Activated T-helper 1 cell treated with Interleukin-2 at 50 U/mL for 16 hours (primary cell): ENCODE data around the gene RASGEF1B.

Source experiments
- DNase-seq: peaks from one replicate; pipeline ENCODE4 v3.0.0-alpha.2; 2020; ENCODE audit warnings: low read depth

The RASGEF1B gene

DNA sequence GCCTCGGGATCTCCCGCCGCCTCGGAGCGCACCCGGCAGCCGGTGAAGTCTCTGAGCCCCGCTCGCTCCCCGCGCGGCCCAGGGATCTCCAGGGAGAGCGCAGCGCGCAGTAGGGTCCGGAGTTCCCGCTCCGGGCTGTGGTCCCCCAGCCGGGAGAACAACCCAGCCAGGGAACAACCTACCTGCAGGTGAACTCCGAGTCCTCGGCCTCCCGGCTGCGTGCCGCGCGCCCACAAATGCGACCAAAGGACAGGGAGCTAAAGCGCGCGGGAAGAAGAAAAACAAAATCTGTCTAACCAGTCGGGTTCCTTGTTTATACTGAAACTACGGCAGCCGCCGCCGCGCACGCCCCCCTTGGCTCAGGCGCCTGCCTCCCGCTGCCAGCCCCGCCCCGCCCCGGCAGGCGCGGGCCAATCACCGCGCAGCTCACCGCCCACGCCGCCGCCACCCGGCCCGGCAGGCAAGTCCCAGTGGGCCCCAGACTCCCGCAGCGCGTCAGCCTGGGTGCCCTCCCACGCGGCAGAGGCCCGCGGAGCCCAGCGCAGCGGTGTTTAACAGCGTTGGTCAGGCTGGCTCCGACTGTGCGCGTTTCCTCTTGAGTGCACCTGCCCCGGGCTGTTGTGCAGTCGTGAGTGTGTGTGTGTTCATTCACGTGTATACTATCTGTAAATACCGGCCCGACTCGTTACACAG lies at the start of gene RASGEF1B:
TSS of gene RASGEF1B (minus strand) at position 320 of the 693 bp plus-strand sequence. CDS start 12,399 bp downstream, outside the sequence.
- DNase-seq: peak; percentile 93

DNA sequence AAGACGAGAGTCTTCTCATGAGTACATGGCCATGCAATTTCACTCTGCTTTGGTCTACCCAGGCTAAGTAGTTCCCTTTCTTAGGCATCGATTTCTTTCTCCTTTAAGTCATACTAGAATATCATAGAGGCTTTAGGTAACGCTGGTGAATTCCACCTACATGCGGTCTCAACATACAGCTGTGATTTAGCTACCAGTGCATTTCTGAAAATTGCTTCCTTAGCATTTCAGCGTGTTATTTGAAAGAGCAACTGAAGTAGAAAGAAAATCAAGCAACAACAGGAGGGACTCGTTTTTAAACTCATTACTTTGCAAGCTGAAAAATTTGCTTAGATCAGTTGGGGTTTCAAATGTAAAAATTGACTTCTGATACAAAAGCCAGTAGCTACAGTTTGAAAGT lies 48.1 kb upstream of the RASGEF1B start:
- DNase-seq: no peak

DNA sequence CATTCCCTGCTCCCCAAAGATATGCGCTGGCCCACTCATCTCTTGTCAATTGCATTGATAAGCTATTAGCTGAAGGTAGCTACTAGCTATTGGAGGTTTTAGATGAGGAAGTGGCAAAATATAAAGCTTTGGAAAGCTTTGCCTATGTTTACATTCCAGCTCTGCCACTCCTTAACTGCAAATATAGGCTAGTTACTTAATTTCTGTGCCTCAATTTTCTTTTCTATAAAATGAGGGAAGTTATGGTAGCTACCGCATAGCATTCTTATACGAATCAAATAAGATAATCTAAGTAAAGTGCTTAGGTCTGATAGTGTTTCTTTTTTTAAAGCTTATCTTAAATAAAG lies 47.7 kb upstream of the RASGEF1B start:
- no peak for DNase-seq

DNA sequence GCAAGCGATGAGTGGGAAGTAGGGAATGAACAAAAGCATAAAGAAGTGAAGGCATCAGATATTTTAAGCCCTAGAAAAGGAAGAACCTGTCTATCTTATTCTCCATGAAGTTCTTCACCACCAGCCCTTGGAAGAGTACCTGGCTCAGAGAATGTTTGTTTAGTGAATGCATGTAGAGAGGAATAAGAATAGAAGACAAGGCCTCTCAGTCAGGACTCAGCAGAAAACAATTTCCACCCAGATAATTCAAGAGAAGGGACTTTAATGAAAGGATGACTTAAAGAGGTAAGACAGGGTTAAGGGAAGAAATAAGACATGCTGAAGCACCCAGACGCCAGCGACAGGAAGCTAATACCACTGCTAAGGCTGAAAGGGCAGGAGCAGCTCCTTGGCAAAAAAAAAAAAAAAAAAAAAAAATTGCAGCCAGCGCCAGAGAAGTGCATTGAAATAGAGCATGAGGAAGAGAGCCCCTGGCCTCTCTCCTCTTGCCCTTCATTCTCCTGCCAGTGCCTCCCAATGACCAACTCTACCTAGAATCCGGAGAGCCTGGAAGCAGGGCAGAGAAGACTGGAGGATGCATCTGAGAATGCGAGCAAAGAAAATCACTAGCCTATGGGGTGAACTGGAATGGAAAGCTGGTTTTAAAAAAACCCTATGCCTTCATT lies 47.2 kb upstream of the RASGEF1B start:
- DNase-seq: no peak

DNA sequence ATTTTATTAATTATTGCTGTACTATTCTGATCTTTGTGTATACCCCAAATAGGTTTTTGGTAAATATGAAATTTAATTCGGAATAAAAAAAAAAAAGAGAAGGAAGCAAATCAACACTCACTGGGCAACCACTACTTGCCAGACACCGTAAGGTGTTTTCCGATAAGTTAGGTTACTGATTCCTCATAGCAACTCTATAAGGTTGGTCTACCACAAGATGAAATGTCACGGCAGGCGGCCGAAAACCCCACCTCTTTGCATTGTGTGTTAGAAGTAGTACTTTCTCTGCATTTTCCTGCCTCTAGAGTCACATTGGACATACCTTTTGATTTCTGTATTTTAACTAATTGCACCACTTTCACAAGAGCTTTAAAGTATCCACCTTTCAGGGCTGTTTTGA lies 44.5 kb upstream of the RASGEF1B start:
- DNase-seq: no peak

DNA sequence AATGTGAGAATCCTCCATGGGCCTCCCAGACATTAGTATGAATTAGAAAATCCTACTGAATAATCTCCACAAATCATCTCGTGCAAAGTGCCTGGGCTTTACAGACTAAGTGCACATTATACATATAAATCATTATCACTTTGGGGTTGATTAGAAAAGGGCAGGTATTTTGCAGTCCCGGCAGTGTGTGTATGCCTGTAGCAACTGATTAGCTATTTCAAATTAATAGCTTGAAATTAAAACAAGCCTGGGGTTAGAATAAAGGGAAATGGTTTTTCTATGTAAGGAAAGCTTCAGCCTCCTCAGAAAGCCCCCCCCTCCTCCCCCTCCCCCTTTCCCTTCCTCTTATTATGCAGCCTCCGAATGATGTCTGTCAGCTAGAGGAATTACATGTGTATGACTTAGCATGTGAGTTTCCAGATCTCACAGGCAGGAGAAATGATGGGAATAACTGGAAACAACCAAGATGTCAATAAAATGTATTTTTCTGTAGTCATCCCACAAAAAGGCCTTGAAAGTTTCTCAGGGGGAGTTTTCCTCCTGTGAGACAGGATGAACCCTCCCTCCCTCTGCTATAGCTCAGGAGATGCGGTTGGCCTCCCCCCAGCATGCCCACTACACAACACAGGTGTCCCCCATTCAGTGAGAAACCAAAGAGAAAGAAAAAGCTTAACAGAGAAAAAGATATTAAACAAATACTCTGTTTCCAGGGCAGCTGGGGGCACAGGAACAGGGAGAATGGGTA lies 41.2 kb upstream of the RASGEF1B start:
- DNase-seq: no peak

DNA sequence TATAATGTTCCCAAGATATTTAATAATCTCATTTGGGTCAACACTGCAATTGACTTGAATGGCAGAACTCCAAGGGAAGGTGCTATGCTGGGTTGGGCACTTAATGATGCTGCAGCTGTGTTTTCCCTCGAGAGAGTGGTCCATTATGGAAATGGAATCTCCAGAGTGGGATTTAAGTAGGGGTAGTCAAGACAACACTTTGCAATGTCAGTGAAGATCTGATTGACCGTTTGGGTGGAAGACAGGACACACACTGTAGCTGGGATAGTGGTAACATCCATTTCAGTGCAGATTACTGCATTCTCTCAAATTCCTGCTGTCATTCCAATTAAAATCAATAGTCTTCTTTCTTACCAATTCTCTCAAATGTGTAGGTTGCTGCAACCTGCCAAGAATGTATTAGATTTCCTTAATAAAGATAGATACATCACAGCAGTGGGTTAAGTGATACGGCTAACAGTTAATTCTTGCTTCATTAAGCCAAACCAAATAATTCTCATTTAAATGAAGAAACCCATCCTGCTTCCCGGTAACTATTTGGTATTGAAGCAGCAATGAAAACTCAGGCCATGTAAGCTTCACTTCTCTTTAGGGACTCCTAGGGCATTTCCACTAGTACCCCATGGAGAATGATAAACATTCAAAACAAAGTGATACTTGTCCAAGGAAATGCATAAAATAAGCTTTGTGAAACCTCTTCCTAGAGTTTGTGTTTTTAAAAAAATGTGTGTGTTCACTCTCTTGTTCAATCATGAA lies 40.5 kb upstream of the RASGEF1B start:
- DNase-seq: no peak

DNA sequence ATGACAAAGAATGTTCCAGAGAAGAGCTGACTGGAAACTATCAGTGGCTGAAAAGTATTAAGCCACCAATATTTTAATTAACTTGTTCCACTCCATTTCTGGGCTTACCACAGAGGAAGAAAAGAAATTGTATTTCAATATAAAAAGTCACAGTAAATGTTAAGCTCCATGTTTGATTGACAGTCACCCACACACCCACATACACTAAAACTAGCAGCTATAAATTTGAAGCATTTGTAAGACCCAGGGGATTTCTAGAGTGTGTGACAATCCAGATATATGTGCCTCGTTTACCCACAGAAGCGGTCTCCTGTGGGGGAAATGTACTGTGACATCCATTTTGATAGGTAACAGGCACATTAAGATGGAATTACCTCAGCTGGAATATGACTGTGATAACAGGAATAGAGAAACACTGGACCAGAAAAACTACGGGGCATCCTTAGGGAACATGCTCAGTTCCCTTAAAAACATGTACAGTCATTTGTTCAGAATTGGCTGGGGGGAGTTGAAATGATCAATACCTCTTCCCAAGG lies 39.0 kb upstream of the RASGEF1B start:
- DNase-seq: no peak

DNA sequence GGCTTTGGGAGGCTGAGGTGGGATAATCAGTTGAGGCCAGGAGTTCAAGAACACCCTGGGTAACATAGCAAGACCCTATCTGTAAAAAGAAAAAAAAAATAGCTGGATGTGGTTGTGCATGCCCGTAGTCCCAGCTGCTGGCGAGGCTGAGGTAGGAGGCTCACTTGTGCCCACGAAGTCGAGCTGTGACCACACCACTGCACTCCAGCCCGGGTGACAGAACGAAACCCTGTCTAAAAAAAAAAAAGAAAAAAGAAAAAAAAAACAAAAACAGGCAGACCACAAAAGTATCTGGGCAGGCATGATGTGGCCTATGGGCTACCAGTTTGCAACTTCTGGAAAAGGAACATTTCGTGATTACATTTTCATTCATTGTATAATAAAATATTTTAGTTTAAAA lies 38.1 kb upstream of the RASGEF1B start:
- DNase-seq: no peak

DNA sequence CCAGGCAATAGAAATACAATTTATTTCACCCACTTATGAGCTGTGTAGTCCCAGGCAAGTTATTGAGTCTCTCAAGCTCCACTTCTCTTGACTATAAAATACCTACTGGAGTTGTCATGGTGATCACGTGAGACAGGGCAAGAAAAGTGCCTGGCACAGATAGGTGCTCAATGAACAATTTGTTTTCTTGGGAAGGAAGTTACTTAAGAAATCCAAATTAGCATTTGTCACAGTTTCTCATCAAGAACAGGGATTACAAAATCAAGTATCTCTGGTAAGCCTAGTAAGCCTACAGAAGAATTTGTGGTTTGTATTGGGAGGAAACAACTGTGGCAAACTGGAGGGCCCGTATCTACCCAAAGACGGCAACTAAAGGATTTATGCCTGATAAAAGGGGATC lies 37.5 kb upstream of the RASGEF1B start:
- no peak for DNase-seq

DNA sequence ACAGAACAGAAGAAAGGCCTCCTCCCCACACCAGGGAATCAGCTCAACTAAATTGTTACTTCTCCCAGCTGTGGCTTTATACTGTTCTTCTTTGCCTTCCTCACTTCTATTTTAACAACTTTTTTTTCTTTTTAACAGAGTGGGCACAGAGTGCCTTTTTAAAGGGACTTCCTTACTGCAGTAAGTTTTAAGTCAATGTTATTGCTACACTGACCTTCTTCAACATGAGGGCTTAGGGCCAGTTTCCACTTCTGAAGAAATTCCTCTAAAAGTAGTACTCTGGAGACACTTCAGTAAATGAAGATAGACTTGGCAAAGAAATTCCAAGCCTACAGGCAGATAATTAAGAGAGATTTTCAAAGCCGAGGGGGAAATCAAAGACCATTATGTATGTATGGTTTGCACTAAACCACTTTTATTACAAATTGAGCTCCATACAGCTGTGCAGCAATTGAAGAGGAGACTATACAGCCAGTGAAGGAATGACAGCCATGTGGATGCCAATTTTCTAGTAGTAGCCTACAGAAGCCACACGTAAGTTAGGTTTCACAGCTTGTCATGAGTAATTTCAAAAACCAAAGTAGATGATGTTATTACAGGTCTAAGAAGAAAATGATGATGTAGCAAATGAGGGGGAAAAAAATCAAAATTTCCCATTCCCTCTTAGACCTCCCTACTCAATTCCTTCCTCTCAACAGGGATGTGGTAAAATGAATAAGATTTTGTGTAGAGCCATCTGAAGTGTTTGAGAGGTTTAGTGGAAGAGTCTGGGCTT lies 36.9 kb upstream of the RASGEF1B start:
- no peak for DNase-seq

DNA sequence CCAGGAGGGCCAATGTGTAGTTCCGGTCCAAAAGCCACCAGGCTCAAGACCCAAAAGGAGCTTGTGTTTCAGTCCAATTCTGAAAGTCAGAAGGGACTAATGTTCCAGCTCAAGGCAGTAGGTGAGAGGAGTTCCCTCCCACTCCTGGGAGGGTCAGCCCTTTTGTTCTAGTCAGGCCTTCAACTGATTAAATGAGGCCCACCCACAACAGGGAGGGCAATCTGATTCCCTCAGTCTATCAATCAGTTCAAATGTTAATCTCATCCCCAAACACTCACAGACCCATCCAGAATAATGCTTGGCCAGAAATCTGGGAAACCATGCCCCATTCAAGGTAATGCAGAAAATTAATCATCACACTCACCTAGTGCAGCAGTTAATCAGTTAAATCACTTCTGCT lies 35.8 kb upstream of the RASGEF1B start:
- DNase-seq: no peak

DNA sequence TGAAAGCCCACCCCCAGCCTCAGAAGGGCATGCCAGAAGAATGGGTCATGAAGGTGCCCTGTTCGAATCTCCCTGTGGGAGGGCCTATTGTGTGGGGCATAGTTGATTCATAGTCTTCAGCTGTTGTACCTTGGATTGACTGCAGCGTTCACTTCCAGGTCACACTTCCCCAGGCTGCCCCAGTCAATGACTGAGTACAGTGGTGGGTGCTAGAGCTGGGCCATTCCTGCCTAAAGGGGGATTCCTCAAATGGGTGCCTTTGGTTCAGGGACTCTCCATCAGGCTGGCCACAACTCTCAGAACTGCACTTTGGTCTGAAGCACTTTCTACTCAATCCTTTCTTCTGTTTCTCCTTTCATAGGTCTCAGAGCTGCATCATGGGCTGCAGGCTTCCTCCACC lies 35.0 kb upstream of the RASGEF1B start:
- no peak for DNase-seq

DNA sequence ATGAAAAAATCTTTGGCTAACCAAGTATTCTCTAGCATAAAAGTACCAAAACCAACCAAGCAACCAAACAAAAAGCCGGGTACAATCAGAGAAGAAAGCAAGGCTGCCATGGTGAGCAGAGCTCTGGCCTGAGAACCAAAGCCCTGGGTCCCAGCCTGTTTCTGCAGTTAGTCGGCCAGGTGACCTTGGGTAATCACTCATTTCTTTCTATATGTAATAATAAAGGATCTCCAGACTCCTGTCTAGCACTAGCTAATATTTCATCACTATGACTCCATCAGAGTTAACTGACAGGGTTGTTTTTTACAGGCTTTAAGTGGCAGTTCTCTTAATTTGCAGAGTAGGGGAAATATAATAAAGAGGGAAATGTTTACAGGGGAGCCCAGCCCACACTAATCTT lies 34.0 kb upstream of the RASGEF1B start:
- DNase-seq: no peak

DNA sequence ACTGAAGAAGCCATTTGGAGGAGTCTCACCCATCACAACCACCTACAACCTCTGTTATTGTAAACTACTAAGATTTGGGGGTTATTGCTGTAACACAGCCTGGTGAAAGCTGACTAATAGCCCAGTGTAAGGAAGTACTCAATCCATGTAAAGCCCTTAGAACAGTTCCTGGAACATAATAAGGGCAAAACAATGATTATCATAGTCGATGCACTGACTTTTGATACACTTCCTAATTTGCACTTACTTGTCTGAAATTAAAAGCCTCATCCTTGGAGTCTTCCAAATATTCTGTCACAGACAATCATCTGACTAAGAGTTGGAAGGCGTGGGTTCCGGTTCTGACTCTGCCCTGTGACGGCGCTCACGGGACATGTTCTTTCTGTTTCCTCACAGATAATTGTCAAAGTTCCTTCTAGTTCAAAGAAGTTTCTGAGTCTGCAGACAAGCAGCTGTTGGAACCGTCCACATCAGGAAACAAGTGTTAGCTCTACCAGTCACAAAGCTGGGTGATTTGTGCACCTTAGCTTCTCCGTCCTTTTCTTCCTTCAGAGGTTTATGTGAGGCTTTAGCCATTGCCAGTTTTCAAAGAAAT lies 33.4 kb upstream of the RASGEF1B start:
- DNase-seq: peak; percentile 19

DNA sequence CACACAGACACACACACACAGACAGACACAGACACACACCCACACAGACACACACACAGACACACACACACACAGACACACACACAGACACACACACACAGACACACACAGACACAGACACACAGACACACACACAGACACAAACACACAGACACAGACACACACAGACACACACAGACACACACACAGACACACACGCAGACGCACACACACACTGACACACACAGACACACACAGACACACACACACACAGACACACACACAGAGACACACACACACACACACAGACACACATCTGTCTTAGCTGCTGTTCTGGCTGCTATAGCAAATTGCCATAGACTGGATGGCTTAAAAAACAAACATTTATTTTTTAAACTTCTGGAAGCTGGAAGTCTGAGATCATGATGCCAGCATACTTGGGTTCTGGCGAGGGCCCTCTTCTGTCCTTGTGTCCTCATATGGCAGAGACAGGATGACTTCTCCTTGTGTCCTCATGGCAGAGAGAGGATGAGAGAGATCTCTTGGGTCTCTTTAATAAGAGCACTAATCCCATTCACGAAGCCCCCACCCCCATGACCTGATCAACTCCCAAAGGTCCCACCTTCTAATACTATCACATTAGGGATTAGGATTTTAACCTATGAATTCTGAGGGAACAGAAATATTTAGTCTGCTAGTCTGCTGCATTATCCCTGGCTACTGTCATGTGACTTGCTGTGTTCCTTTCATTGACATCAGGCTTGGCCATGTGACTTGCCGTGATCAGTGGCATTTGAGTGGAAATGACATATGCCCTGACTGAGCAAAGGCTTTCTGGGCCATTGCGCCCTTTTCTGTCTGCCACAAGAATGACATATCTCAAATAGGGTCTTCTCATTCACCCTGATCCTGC lies 32.7 kb upstream of the RASGEF1B start:
- DNase-seq: no peak

DNA sequence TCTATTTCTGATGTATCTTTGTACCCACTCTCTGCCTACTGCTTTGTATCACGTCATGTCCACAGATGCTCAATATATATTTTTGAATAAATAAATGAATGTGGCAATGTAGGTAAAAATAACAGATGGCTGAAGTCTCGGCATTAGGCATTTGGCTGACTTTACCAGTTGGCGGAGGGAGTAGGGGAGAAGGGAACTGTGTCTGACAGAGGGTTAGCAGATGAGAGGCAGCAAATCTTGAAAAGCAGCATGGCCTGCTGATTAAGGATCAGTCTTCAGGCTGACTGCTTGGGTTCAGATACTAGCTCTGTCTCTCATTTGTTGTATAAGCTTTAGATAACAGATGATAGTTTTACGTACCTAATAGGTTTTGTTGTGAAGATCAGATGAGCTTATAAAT lies 31.9 kb upstream of the RASGEF1B start:
- no peak for DNase-seq

DNA sequence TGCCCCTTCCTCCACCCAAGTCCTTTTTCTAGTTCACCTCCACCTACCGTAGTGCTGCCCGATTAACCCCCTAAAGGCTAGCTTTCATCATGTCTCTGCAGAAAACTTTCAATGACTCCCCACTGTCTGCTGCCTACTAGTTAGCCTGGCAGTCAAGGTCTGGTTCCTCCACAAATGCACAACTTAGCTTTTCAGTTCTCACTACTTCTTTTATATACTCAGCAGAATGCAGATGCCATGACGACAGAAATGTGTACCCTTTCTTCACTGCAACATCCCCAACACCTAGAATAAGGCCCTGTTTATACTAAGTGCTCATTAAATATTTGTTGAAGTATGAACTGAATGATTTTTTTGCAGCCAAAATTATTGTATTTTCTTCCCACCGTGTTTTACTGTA lies 30.9 kb upstream of the RASGEF1B start:
- DNase-seq: no peak

DNA sequence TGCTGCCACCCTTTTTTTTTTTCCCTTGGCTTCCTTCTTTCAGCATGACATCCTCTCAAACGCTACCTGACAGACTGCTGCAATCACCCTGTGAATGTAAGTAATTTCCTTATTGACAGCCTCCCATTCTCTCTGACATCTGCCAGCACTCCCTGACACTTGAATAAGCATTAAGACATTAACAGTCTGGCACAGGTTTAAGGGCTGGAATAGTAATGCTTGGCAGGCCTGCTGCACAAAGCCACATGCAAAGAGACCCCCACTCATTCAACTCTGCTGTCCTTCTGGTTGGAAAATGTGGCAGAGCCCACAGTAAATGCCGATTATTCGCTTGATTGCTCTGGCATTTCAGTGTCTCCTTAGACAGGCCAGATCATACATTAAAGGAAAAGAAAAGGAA lies 28.1 kb upstream of the RASGEF1B start:
- no peak for DNase-seq

DNA sequence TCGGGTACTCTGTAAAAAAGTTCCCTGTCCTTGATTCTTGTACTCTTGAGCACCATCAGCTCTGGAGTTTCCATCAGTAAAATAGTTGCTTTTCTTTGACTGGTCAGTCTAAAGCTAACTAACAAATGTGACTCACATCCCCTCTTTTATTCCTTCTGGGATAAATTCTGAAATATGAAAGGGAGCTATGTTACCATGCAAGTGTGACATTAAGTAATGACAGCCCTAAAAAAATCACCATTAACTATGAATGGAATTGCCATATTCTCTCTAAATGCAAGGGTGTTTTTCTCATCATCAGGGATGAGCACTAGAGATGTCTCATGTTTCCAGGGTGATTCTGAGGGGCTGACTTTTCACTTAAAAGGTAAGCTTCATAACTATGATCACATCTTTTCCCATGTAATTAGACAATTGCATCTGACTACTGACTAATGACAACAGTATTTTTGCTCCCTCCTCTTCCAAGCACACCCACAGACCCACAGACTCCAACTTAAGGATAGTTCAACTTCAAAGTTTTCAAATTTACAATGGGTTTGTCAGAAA lies 26.9 kb upstream of the RASGEF1B start:
- no peak for DNase-seq
